Neural cell (in vitro differentiated cells): ENCODE data around the gene COL4A1. TPM values are rescaled to one million over a fixed set of nuclear protein-coding genes. Genes with fewer than 3 reads are reported as not detected.

Source experiments
- H2AFZ ChIP-seq: fragments of 200-600, 300-800 bp; sonication (generic), shearing (Covaris generic); 2 replicates; pipeline ENCODE4 v1.6.0; 2014; ENCODE audit warnings: low read depth, mild to moderate bottlenecking, antibody characterized with exemption, low read length, moderate library complexity
- H3F3A ChIP-seq: fragments of 200-600 bp; shearing (Covaris generic); 2 replicates; pipeline ENCODE4 v1.6.1; 2016; ENCODE audit warnings: mild to moderate bottlenecking, moderate library complexity, mixed read lengths, antibody characterized with exemption, low read length; ENCODE audit not compliant: insufficient read depth, poor library complexity, severe bottlenecking
- H3K27ac ChIP-seq: fragments of 200-600, 300-800 bp; sonication (generic), shearing (Covaris generic); 2 replicates; pipeline ENCODE4 v1.5.1; 2014; ENCODE audit warnings: mild to moderate bottlenecking, low read length, moderate library complexity
- H3K27me3 ChIP-seq: fragments of 300-800, 200-600 bp; sonication (generic), shearing (Covaris generic); 2 replicates; pipeline ENCODE4 v1.6.0; 2014; ENCODE audit warnings: mild to moderate bottlenecking, low read depth, low read length, moderate library complexity; ENCODE audit not compliant: insufficient read depth
- H3K36me3 ChIP-seq: fragments of 300-800, 200-600 bp; sonication (generic), shearing (Covaris generic); 2 replicates; pipeline ENCODE4 v1.5.1; 2014; ENCODE audit warnings: mild to moderate bottlenecking, antibody characterized with exemption, low read length, moderate library complexity; ENCODE audit not compliant: insufficient read depth
- H3K4me2 ChIP-seq: fragments of 300-800, 200-600 bp; sonication (generic), shearing (Covaris generic); 2 replicates; pipeline ENCODE4 v1.6.0; 2014; ENCODE audit warnings: mild to moderate bottlenecking, low read length
- H3K4me3 ChIP-seq: fragments of 300-800, 200-600 bp; sonication (generic), shearing (Covaris generic); 2 replicates; pipeline ENCODE4 v1.5.1; 2014; ENCODE audit warnings: mild to moderate bottlenecking, low read length, moderate library complexity
- H3K79me2 ChIP-seq: fragments of 200-600 bp; shearing (Covaris generic); replicated peaks from 2 replicates; pipeline ENCODE4 v1.6.0; 2014; ENCODE audit warnings: mild to moderate bottlenecking, low read length, moderate library complexity; ENCODE audit not compliant: insufficient read depth
- H3K9ac ChIP-seq: fragments of 300-800, 200-600 bp; sonication (generic), shearing (Covaris generic); 2 replicates; pipeline ENCODE4 v1.6.1; 2016; ENCODE audit warnings: mild to moderate bottlenecking, low read length, mixed read lengths
- H3K9me2 ChIP-seq: fragments of 200-600 bp; shearing (Covaris generic); 2 replicates; pipeline ENCODE4 v1.6.1; 2016; ENCODE audit warnings: mild to moderate bottlenecking, low read length, mixed read lengths; ENCODE audit not compliant: insufficient read depth
- H3K9me3 ChIP-seq: fragments of 200-600, 300-800 bp; sonication (generic), shearing (Covaris generic); 2 replicates; pipeline ENCODE4 v1.6.1; 2016; ENCODE audit warnings: mild to moderate bottlenecking, mixed run types, low read length, moderate library complexity, mixed read lengths
- H4K20me1 ChIP-seq: fragments of 200-600 bp; shearing (Covaris generic); 2 replicates; pipeline ENCODE4 v1.6.1; 2016; ENCODE audit warnings: mild to moderate bottlenecking, mixed run types; ENCODE audit not compliant: insufficient read depth
- CTCF ChIP-seq: fragments of 450-650 bp; IDR thresholded peaks from 2 replicates; pipeline ENCODE4 v1.5.1; 2014; ENCODE audit warnings: antibody characterized with exemption, mild to moderate bottlenecking, moderate library complexity; ENCODE audit not compliant: poor library complexity, severe bottlenecking
- EP300 ChIP-seq: fragments of 450-650 bp; conservative IDR thresholded peaks from 2 replicates; pipeline ENCODE4 v1.6.1; 2014; ENCODE audit warnings: antibody characterized with exemption, mild to moderate bottlenecking, moderate library complexity; ENCODE audit not compliant: poor library complexity, severe bottlenecking
- EZH2 ChIP-seq: fragments of 200-600, 300-800 bp; shearing (Covaris generic), sonication (generic); IDR thresholded peaks from 2 replicates; pipeline ENCODE4 v1.6.1; 2014; ENCODE audit warnings: antibody characterized with exemption, low read length, borderline replicate concordance, mild to moderate bottlenecking; ENCODE audit not compliant: insufficient read depth, poor library complexity, severe bottlenecking
- MXI1 ChIP-seq: fragments of 450-650 bp; conservative IDR thresholded peaks from 2 replicates; pipeline ENCODE4 v1.6.1; 2014; ENCODE audit warnings: antibody characterized with exemption, mild to moderate bottlenecking; ENCODE audit not compliant: poor library complexity, severe bottlenecking
- POLR2AphosphoS5 ChIP-seq: IDR thresholded peaks from 2 replicates; pipeline ENCODE4 v1.6.1; 2012
- RAD21 ChIP-seq: fragments of 450-650 bp; conservative IDR thresholded peaks from 2 replicates; pipeline ENCODE4 v1.6.1; 2014; ENCODE audit warnings: antibody characterized with exemption, mild to moderate bottlenecking, moderate library complexity
- REST ChIP-seq: IDR thresholded peaks from 2 replicates; pipeline ENCODE4 v1.6.1; 2012; ENCODE audit warnings: borderline replicate concordance
- SMC3 ChIP-seq: fragments of 450-650 bp; conservative IDR thresholded peaks from 2 replicates; pipeline ENCODE4 v1.6.1; 2014; ENCODE audit warnings: antibody characterized with exemption, mild to moderate bottlenecking, moderate library complexity; ENCODE audit not compliant: poor library complexity
- TAF1 ChIP-seq: IDR thresholded peaks from 2 replicates; pipeline ENCODE4 v1.6.1; 2012; ENCODE audit warnings: low read depth
- polyA plus RNA-seq: library from polyadenylated mRNA; depleted of rRNA; stranded (reverse); fragments of >200 nt; gene quantifications from 2 replicates; pipeline ENCODE4 v1.2.3, GENCODE V29; 2014

The COL4A1 gene
- polyA plus RNA-seq, 1 donor from 2014 or later, result 13.1 TPM

- Histone ChIP-seq H3K9me2 (no peaks in the 10 kb centered on the region), H2AFZ (peak overlapping the region; percentile 27), H3K9ac (peak overlapping the region; percentile 78), H3K27me3 (peaks cover 10% of the 10 kb centered on the region), H3K4me3 (peak overlapping the region; percentile 91), H3K36me3 (no peaks in the 10 kb centered on the region), H3K9me3 (no peaks in the 10 kb centered on the region), H3K4me2 (peak overlapping the region; percentile 72), H3F3A (no peaks in the 10 kb centered on the region), H3K27ac (no peak overlapping the region), H3K79me2 (no peaks in the 10 kb centered on the region), H4K20me1 (no peaks in the 10 kb centered on the region)
- TF ChIP-seq TAF1 (no peak), MXI1 (no peak), CTCF (no peak), POLR2AphosphoS5 (no peak), EP300 (no peak), SMC3 (no peak), EZH2 (no peak), RAD21 (no peak), REST (no peak)
Measured at GRCh38 chr13:110308656-110309359, 1.9 kb upstream of the COL4A1 start.

GRCh38 chr13:110307767-110308655 lies 1.1 kb upstream of the COL4A1 start:
- H3K9ac ChIP-seq, result peak overlapping the region; percentile 78
- peak overlapping the region; percentile 91 for H3K4me3 ChIP-seq
- H3F3A ChIP-seq, result no peaks in the 10 kb centered on the region
- H4K20me1 ChIP-seq, result no peaks in the 10 kb centered on the region
- no peaks in the 10 kb centered on the region for H3K36me3 ChIP-seq
- no peaks in the 10 kb centered on the region for H3K79me2 ChIP-seq
- no peak for TF ChIP-seq REST
- TF ChIP-seq MXI1, result peak; percentile 3
- TF ChIP-seq POLR2AphosphoS5, result peak; percentile 21
- H3K27me3 ChIP-seq, result peaks cover 10% of the 10 kb centered on the region
- H3K27ac ChIP-seq, result peak overlapping the region; percentile 26
- H3K4me2 ChIP-seq, result peak overlapping the region; percentile 72
- peak overlapping the region; percentile 29 for H2AFZ ChIP-seq
- no peaks in the 10 kb centered on the region for H3K9me2 ChIP-seq
- H3K9me3 ChIP-seq, result no peaks in the 10 kb centered on the region
